ENCODE data around the gene METTL5.
"Not testable (repeated sequence)": the region's sequence is repeated elsewhere in the genome, so short reads cannot be mapped to it uniquely, and the experiment has no call there.

The METTL5 gene

GRCh38 chr2:169828141-169828811, 3.6 kb upstream of the METTL5 start:
- no peak for DNase-seq

DNA sequence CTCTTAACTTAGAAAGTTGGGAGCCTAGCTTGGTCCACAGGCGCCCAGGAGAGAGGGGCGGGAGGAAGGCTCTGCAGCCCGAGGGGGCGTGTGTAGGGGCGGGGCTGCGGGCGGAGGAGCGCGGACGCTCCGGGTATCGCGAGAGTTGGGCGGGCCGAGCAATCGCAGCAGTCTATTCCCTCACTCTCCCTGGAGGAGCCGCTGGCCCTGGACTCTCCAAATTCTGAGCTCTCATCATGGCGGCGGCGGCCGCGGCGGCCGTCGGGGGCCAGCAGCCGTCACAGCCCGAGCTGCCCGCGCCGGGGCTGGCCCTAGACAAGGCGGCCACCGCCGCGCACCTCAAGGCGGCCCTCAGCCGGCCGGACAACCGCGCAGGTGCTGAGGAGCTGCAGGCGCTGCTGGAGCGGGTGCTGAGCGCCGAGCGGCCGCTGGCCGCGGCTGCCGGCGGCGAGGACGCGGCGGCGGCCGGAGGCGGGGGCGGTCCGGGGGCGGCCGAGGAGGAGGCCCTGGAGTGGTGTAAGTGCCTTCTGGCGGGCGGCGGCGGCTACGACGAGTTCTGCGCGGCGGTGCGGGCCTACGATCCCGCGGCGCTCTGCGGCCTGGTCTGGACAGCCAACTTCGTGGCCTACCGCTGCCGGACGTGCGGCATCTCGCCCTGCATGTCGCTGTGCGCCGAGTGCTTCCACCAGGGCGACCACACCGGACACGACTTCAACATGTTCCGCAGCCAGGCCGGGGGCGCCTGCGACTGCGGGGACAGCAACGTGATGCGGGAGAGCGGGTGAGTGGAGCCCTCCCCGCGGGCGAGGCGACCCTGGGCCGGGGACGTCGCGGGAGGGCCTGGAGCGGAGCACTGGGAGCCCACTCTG, 2.8 kb upstream of the METTL5 start, which contains the start of gene UBR3:
UBR3 (plus strand) TSS at position 183 of the 869 bp plus-strand sequence; CDS start at position 237, 54 bp downstream.
- peak; percentile 14 for DNase-seq

DNA sequence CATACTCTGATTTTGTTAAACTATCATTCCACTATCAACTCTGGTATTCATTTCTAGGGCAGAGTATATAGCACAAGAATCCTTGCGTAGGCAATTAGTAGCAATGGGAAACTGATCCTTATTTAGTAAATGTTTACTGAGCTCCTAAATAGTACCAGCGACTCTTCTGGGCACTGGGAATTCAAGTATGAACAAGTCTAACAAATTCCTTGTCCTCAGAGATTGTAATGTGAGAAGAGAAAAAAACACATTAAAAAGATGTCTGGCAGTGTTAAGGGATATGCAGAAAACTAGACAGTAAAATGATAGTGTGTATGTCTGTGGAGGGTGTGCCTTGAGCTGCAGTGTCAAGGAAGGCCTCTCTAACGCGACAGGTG, 721 bp downstream of the METTL5 start:
- no peak for DNase-seq

DNA sequence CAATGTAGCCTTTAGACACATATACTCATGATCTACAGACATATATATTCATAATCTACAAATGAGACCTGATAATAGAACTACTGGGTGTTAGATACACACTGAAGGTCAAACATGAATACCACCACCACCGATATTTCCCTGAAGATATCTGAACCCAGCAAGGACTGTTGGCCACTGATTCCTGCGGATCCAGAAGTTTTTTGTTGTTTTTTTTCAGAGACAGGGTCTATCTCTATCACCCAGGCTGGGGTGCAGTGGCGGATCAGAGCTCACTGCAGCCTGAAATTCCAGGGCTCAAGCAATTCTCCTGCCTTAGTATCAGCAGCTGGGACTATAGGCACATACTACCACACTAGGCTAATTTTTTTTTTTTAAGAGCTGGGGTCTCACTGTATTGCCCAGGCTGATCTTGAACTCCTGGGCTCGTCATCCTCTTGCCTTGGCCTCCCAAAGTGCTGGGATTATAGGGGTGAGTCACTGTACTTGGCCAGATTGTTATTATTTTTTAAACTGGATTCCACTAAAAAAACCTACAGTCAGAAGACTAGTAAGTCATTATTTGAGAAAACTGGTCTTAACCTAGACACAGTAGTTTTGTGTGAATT, 1.8 kb downstream of the METTL5 start:
- DNase-seq = no peak

DNA sequence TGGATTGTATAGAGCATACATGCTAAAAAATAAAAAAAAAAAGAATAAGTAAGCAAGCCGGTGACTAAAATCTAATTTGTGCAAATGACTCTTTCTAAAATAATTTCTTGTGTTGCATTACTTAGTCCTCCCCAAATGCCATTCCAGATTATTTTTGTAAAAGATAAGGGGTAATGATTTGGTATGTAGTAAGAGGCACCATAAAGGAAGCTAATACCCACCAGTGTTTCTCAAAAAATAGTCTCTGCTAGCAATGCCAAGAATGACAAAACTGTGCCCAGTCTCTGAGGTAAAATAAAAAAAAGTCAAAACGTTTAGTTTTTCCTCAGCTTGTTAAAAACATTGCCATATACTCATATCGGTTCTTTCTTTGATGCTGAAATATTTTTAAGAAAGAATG, 2.7 kb downstream of the METTL5 start:
- no peak for DNase-seq

- not testable (repeated sequence) for DNase-seq
Measured at GRCh38 chr2:169820101-169820500, 4.6 kb downstream of the METTL5 start.

DNA sequence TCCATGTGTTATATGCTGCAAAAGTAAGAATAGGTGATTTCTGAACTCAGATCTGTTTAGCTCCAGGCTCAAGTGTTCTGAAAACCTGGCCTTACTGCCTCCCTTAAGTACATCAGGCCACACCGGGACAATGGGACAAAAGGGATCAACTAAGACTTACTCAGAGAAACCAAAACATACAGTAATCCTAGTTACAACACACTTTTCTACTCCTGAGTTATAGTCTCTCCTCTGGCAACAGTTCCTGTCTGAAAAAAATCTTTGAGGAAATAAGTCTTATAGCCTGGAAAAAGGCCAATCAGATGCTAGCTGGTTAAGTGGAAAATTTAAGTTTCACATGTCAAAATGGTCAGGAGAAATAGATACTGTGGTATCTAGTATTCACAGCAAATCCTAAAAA, 5.6 kb downstream of the METTL5 start:
- no peak for DNase-seq

- no peak for DNase-seq
Measured at GRCh38 chr2:169818241-169818640, 6.5 kb downstream of the METTL5 start.

GRCh38 chr2:169817369-169817768, 7.3 kb downstream of the METTL5 start:
- not testable (repeated sequence) for DNase-seq

DNA sequence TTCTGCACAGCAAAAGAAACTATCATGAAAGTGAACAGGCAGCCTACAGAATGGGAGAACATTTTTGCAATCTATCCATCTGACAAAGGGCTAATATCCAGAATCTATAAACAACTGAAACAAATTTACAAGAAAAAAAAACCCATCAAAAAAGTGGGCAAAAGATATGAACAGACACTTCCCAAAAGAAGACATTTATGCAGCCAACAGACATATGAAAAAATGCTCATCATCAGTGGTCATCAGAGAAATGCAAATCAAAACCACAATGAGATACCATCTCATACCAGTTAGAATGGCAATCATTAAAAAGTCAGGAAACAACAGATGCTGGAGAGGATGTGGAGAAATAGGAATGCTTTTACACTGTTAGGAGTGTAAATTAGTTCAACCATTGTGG, 7.7 kb downstream of the METTL5 start:
- not testable (repeated sequence) for DNase-seq

GRCh38 chr2:169815849-169816248, 8.9 kb downstream of the METTL5 start:
- no peak for DNase-seq

- DNase-seq = no peak
Measured at GRCh38 chr2:169808221-169808620, 16.5 kb downstream of the METTL5 start.

DNA sequence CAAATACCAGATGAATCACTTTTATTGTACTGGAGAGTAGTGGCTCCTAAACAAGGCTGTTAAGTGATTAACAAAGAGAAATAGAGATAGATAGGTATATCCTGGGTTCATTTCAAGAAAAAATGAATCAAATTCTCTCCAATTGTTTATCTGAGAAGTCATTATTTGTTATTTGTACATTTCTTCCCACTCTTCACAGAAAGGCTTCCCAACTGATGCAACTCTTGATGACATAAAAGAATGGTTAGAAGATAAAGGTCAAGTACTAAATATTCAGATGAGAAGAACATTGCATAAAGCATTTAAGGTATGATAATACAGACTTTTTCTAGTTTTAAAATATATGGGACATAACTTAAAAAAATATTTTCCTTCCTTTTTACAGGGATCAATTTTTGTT, 18.1 kb downstream of the METTL5 start:
- no peak for DNase-seq

DNA sequence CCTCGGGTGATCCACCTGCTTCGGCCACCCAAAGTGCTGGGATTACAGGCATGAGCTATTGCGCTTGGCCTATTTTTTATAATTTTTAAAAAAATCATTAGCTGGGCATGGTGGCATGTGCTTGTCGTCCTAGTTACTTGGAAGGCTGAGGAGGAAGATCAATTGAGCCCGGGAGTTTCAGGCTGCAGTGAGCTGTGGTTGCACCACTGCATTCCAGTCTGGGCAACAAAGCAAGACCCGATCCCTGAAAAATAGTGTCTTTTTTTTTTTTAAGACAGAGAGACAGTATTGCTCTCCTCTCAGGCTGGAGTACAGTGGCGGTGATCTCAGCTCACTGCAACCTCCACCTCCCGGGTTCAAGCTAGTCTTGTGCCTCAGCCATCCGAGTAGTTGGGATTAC, 21.2 kb downstream of the METTL5 start:
- DNase-seq = no peak

DNA sequence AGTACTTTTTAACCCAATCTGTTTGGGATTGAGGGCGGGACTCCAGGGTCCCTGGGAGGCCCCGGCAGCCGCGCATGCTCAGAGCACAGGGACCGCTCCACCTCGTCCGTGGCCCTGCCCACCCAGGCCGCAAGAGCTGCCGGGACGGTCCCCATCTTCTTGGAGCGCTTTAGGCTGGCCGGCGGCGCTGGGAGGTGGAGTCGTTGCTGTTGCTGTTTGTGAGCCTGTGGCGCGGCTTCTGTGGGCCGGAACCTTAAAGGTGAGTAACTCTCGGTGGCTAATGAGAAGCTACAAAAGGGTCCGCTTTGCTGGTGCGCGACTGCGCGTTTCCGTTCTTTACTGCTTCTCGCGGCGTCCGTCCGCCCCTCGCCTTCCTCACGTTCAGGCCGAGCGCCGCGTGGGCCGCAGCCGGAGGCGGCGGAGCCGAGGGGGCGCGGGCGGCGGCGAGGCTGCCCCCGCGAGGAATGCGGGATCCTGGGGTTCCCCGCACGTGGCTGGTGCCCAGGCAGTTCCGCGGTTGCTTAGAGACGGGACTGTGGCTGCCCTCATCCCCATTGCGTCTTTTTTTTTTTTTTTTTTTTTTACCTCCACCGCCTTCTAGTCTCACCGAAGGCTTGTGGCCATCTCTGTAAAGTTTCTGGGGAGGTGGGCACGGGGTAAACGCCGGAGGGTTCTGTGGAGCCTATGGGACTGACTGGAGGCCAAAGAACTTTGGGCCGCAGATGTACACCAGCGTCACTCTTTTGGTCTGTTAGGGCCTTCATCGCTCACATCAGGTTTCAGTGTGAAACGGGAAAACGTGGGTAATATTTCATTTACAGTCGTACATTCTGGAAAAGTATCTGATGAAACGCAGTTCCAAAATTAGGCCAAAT, 25.8 kb downstream of the METTL5 start, which contains the start of gene SSB:
SSB (plus strand) TSS at position 154 of the 875 bp plus-strand sequence. CDS start 2,090 bp downstream, outside the sequence.
- peak; percentile 44 for DNase-seq

DNA sequence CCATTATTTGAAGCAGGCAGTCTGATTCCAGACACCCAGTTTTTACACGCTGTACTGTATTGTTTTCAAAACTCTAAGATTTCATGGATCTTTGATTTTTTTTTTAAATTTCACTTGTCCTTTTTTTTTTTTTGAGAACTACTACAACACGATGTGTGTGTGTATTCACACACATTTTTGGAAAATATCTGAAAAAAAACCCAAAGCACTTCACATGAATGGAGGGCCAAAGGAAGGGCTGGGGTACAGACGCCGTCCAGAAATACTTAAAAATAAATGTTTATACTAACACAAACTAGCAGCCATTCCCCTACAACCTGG, 26.3 kb downstream of the METTL5 start:
- DNase-seq = no peak

DNA sequence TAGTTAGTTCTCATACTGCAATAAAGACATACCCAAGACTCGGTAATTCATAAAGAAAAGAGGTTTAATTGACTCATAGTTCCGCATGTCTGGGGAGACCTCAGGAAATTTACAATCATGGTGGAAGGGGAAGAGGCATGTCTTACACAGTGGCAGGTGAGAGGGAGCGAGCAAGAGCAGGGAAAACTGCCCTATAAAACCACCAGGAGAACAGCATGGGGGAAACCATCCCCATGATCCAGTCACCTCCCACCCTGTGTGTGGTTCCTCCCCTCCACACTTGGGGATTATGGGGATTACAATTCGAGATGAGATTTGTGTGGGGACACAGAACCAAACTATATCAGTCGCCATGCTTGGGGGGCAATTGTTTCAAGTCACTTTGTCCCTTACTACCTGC, 27.1 kb downstream of the METTL5 start:
- DNase-seq = no peak

DNA sequence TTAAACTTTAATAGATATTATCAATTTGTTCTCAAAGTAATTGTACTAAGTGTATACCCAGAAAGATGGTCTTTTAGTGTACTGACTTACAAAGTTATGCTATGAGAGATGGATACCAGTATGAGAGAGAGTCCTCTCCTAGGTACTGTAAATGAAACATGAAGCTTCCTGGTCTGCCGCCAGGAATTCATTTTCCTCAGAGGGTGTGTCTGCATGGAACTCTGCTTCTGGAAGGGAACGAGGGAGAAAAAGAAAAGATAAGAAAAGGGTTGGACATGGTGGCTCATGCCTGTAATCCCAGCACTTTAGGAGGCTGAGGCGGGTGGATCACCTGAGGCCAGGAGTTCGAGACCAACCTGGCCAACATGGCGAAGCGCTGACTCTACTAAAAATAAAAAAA, 28.3 kb downstream of the METTL5 start:
- DNase-seq = no peak

DNA sequence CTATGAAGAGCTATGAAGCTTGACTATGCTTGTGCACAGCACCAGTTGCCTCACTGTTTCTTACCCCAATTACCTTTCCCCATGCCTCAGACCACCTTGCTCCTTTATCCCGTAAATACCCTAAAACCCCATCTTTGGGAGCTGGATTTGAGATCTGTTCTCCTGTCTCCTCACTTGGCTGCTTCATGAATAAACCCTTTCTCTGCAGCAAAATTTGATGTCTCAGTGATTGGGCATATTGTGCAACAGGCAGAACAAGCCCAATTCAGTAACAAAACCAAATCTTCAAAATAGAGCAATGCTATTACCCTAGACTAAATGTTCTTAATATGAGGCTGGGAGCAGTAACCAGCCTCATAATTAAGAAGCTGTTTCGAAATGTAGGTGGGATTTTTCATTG, 29.5 kb downstream of the METTL5 start:
- no peak for DNase-seq

DNA sequence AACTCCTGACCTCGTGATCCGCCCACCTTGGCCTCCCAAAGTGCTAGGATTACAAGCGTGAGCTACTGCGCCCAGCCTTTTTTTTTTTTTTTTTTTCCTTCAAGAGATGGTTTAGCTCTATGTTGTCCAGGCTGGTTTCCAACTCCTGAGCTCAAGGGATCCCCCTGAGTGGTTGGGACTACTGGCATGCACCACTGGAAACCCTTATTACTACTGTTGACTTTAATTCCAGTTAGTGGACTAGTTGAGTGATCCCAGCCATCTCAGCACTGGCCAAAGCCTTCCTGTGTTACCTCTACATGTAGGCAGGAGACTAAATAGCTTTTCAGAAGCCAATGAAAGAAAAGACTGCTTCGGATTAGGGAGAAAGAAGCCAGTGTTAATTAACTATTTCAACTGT, 34.1 kb downstream of the METTL5 start:
- no peak for DNase-seq

- DNase-seq = no peak
Measured at GRCh38 chr2:169782513-169782912, 42.2 kb downstream of the METTL5 start.

DNA sequence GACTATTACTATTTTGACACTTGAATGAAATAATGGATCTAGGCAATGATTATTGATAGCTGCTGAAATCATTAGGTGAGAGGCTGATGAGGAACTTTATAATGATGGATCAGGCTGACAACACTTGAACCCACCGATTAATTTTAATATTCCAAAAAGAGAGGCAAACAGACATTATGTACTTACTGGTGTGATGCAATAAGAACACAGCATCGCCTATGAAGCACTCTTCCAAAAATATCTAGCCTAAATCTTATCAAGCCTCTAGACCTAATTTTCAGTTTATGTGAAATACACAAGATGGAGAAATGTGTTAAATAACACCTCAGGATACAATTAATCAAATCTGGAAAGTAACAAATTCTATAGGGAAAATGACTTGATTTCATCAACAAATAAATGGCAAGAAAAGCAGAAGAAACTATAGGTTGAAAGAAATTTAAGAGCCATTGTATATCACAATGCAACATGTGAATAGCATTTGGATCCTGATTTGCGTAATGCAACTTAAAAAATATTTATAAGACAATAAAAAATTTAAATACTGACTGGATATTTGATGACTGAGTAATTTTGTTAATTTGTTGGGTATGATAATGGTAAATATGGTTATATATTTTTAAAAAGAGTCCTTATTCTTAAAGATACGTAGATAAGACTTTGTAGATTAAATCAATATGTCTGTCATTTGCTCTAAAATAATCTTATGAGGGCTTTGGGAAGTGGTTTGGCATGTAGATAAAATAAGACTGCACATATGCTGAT, 43.3 kb downstream of the METTL5 start:
- DNase-seq = no peak
